ENCODE data around the gene SUPT3H.

DNA sequence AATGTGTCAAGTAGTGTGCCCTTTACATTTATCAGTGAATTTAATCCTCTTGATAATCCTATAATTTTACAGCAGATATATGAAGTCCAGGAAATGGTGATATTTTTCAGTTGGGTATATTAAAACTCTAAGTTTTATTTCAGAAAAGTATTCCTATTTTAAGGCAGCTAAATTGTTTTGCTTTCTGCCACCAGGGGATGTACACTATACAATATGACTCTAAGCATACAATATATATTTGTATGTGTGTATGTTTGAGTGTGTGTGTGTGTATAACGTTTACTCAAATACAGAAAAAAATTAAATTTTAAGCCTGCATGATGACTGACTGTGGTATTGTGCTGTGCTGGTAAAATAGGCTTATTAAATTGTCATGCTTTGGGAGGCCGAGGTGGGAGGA, 151.7 kb downstream of the SUPT3H start:
- TF ChIP-seq, protein P1, sequence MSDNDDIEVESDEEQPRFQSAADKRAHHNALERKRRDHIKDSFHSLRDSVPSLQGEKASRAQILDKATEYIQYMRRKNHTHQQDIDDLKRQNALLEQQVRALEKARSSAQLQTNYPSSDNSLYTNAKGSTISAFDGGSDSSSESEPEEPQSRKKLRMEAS (IDR thresholded peaks at IDR 0.05), result no peak
- TF ChIP-seq CREB1 (IDR thresholded peaks at IDR 0.05; ENCODE audit: low read depth) (no peak), RAD21 (IDR thresholded peaks at IDR 0.05; ENCODE audit: low read depth) (no peak), NFIC (IDR thresholded peaks at IDR 0.05) (no peak), TAF1 (IDR thresholded peaks at IDR 0.05; ENCODE audit: low read depth) (no peak), TEAD4 (IDR thresholded peaks at IDR 0.05) (no peak), FOXM1 (IDR thresholded peaks at IDR 0.05; ENCODE audit: borderline replicate concordance, low read depth) (no peak), EP300 (IDR thresholded peaks at IDR 0.05; ENCODE audit: borderline replicate concordance) (no peak), ZBTB7A (IDR thresholded peaks at IDR 0.05; ENCODE audit: low read depth) (no peak), CEBPB (IDR thresholded peaks at IDR 0.05) (no peak), YY1 (IDR thresholded peaks at IDR 0.05; ENCODE audit: low read depth) (no peak), TCF12 (IDR thresholded peaks at IDR 0.05; ENCODE audit: low read depth) (no peak), EGR1 (IDR thresholded peaks at IDR 0.05) (no peak)
- TF ChIP-seq, protein P2, sequence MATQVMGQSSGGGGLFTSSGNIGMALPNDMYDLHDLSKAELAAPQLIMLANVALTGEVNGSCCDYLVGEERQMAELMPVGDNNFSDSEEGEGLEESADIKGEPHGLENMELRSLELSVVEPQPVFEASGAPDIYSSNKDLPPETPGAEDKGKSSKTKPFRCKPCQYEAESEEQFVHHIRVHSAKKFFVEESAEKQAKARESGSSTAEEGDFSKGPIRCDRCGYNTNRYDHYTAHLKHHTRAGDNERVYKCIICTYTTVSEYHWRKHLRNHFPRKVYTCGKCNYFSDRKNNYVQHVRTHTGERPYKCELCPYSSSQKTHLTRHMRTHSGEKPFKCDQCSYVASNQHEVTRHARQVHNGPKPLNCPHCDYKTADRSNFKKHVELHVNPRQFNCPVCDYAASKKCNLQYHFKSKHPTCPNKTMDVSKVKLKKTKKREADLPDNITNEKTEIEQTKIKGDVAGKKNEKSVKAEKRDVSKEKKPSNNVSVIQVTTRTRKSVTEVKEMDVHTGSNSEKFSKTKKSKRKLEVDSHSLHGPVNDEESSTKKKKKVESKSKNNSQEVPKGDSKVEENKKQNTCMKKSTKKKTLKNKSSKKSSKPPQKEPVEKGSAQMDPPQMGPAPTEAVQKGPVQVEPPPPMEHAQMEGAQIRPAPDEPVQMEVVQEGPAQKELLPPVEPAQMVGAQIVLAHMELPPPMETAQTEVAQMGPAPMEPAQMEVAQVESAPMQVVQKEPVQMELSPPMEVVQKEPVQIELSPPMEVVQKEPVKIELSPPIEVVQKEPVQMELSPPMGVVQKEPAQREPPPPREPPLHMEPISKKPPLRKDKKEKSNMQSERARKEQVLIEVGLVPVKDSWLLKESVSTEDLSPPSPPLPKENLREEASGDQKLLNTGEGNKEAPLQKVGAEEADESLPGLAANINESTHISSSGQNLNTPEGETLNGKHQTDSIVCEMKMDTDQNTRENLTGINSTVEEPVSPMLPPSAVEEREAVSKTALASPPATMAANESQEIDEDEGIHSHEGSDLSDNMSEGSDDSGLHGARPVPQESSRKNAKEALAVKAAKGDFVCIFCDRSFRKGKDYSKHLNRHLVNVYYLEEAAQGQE (IDR thresholded peaks at IDR 0.05; ENCODE audit: low read depth), result no peak
